H1 (cell line): ENCODE measurements around the gene PDE9A. TPM values are rescaled to one million over a fixed set of nuclear protein-coding genes. Genes with fewer than 3 reads are reported as not detected.

Experiments
- CTCF ChIA-PET: fragments of 300-600 bp; sonication (Branson Sonifier 250); formaldehyde crosslinking; loops from one replicate; lab custom pipeline; 2021; ENCODE audit not compliant: partially characterized antibody; lab: Charles Lee
- POLR2A ChIA-PET: fragments of 300-600 bp; sonication (Branson Sonifier 250); formaldehyde crosslinking; loops from one replicate; lab custom pipeline; 2021; ENCODE audit warnings: inconsistent platforms; ENCODE audit not compliant: partially characterized antibody; lab: Charles Lee
- DNase-seq, 2 experiments: peaks; one replicate each; pipeline versions ENCODE4 v3.0.0 to v3.0.0-alpha.2; 2010 to 2022; ENCODE audit warnings: low spot score in 2 of 2, low read depth in 1 of 2, mixed read lengths in 1 of 2
- FAIRE-seq: peaks from 2 replicates; lab custom pipeline; 2011; peaks lifted over from hg19 to GRCh38; lab: Jason Lieb, UNC
- H2AFZ ChIP-seq: 2 replicates; pipeline ENCODE4 v1.8.1; 2012; ENCODE audit warnings: low read length, inconsistent platforms
- H2AK5ac ChIP-seq: 2 replicates; pipeline ENCODE4 v1.6.1; 2013; ENCODE audit warnings: low read depth, low read length
- H2BK120ac ChIP-seq: replicated peaks from 2 replicates; pipeline ENCODE3; 2013; ENCODE audit warnings: low read depth, low read length, inconsistent platforms
- H2BK12ac ChIP-seq: 2 replicates; pipeline ENCODE4 v1.6.1; 2013; ENCODE audit warnings: low read depth, low read length
- H2BK15ac ChIP-seq: 2 replicates; pipeline ENCODE4 v1.6.1; 2013; ENCODE audit warnings: low read length
- H2BK20ac ChIP-seq: 2 replicates; pipeline ENCODE4 v1.6.1; 2013; ENCODE audit warnings: low read length
- H2BK5ac ChIP-seq: 2 replicates; pipeline ENCODE4 v1.6.1; 2013; ENCODE audit warnings: low read depth, low read length
- H3K14ac ChIP-seq: 2 replicates; pipeline ENCODE4 v1.6.1; 2013; ENCODE audit warnings: inconsistent platforms; ENCODE audit not compliant: insufficient read length
- H3K18ac ChIP-seq: 2 replicates; pipeline ENCODE4 v1.6.1; 2013; ENCODE audit warnings: low read length; ENCODE audit errors: extremely low read depth
- H3K23ac ChIP-seq: 2 replicates; pipeline ENCODE4 v1.6.1; 2013; ENCODE audit warnings: inconsistent platforms; ENCODE audit not compliant: insufficient read length
- H3K23me2 ChIP-seq: 2 replicates; pipeline ENCODE4 v1.6.1; 2013; ENCODE audit warnings: low read depth, low read length
- H3K27ac ChIP-seq: 2 replicates; pipeline ENCODE4 v1.6.1; 2011; ENCODE audit warnings: low read depth, low read length, inconsistent platforms
- H3K27me3 ChIP-seq, 4 experiments: replicated peaks in 1 of 4; 1 replicate in 1 of 4; 2 replicates in 3 of 4; pipeline versions ENCODE4 v1.6.1 to v1.8.1; 2011 to 2013; ENCODE audit warnings: low read length in 3 of 4, mild to moderate bottlenecking in 3 of 4, inconsistent platforms in 2 of 4, mixed read lengths in 2 of 4, moderate library complexity in 1 of 4; ENCODE audit not compliant: control insufficient read depth in 3 of 4, insufficient read depth in 3 of 4; ENCODE audit errors: extremely low read depth in 1 of 4
- H3K36me3 ChIP-seq, 4 experiments: 2 replicates each; pipeline versions ENCODE4 v1.6.1 to v1.8.1; 2011 to 2013; ENCODE audit warnings: mild to moderate bottlenecking in 4 of 4, low read length in 3 of 4, moderate library complexity in 2 of 4, control low read depth in 1 of 4, inconsistent platforms in 1 of 4; ENCODE audit not compliant: insufficient read depth in 4 of 4, control insufficient read depth in 2 of 4
- H3K4ac ChIP-seq: replicated peaks from 2 replicates; pipeline ENCODE3; 2013; ENCODE audit warnings: low read length, low read depth, mixed read lengths, inconsistent platforms; ENCODE audit not compliant: insufficient read length
- H3K4me1 ChIP-seq, 4 experiments: replicated peaks in 1 of 4; 1 replicate in 1 of 4; 2 replicates in 3 of 4; pipeline versions ENCODE4 v1.6.1 to v1.8.1; 2011 to 2013; ENCODE audit warnings: low read length in 3 of 4, inconsistent platforms in 2 of 4, mixed read lengths in 1 of 4; ENCODE audit not compliant: insufficient read depth in 4 of 4, control insufficient read depth in 3 of 4
- H3K4me2 ChIP-seq, 2 experiments: 2 replicates each; pipeline versions ENCODE4 v1.6.1 to v1.8.1; 2011 to 2013; ENCODE audit warnings: low read depth in 2 of 2, low read length in 2 of 2, control low read depth in 1 of 2, inconsistent platforms in 1 of 2, mild to moderate bottlenecking in 1 of 2; ENCODE audit not compliant: insufficient read depth in 1 of 2
- H3K4me3 ChIP-seq, 4 experiments: fragments of 200-600, 300-600 bp in 1 of 4; sonication (generic), shearing (Covaris generic), sonication (Bioruptor Twin) in 1 of 4; 2 replicates each; pipeline versions ENCODE4 v1.5.1 to v1.8.1; 2011 to 2016; ENCODE audit warnings: low read length in 4 of 4, low read depth in 3 of 4, control low read depth in 2 of 4, inconsistent platforms in 2 of 4, mild to moderate bottlenecking in 2 of 4, mixed read lengths in 1 of 4, moderate library complexity in 1 of 4; ENCODE audit not compliant: insufficient read depth in 2 of 4; ENCODE audit errors: extremely low read depth in 1 of 4
- H3K56ac ChIP-seq: replicated peaks from 2 replicates; pipeline ENCODE3; 2013; ENCODE audit warnings: low read depth, mild to moderate bottlenecking, mixed read lengths, low read length, inconsistent platforms; ENCODE audit not compliant: insufficient read length
- H3K79me1 ChIP-seq: 2 replicates; pipeline ENCODE4 v1.6.1; 2013; ENCODE audit warnings: low read depth, low read length, control low read depth
- H3K79me2 ChIP-seq, 2 experiments: 2 replicates each; pipeline versions ENCODE4 v1.6.1 to v1.8.1; 2012 to 2013; ENCODE audit warnings: low read length in 2 of 2, mild to moderate bottlenecking in 2 of 2, inconsistent platforms in 1 of 2; ENCODE audit not compliant: insufficient read depth in 2 of 2, control insufficient read depth in 1 of 2
- H3K9ac ChIP-seq, 4 experiments: replicated peaks in 1 of 4; 1 replicate in 1 of 4; 2 replicates in 3 of 4; pipeline versions ENCODE4 v1.6.1 to v1.8.1; 2011 to 2013; ENCODE audit warnings: low read depth in 3 of 4, low read length in 3 of 4, control low read depth in 2 of 4, mild to moderate bottlenecking in 2 of 4, moderate library complexity in 2 of 4, inconsistent platforms in 1 of 4; ENCODE audit errors: extremely low read depth in 1 of 4
- H3K9me3 ChIP-seq, 2 experiments: 2 replicates each; pipeline versions ENCODE4 v1.6.1 to v1.8.1; 2012 to 2013; ENCODE audit warnings: mild to moderate bottlenecking in 2 of 2, moderate library complexity in 2 of 2, control low read depth in 1 of 2, inconsistent platforms in 1 of 2, low read depth in 1 of 2, low read length in 1 of 2, mixed read lengths in 1 of 2; ENCODE audit not compliant: insufficient read depth in 2 of 2
- H4K20me1 ChIP-seq, 2 experiments: replicated peaks in 1 of 2; 2 replicates each; pipeline versions ENCODE3 to v1.8.1; 2011 to 2013; ENCODE audit warnings: inconsistent platforms in 2 of 2, low read length in 2 of 2, mild to moderate bottlenecking in 1 of 2; ENCODE audit not compliant: insufficient read depth in 2 of 2, control insufficient read depth in 1 of 2
- H4K5ac ChIP-seq: 2 replicates; pipeline ENCODE4 v1.6.1; 2013; ENCODE audit warnings: low read length, low read depth, mixed read lengths, inconsistent platforms; ENCODE audit not compliant: insufficient read length
- H4K8ac ChIP-seq: 2 replicates; pipeline ENCODE4 v1.8.0; 2013; ENCODE audit warnings: mild to moderate bottlenecking, moderate library complexity, low read length, inconsistent platforms; ENCODE audit not compliant: insufficient read depth; ENCODE audit errors: extremely low read depth
- H4K91ac ChIP-seq: replicated peaks from 2 replicates; pipeline ENCODE3; 2013; ENCODE audit warnings: low read length, mixed read lengths, inconsistent platforms; ENCODE audit not compliant: insufficient read length
- CREB1 ChIP-seq: IDR thresholded peaks from 2 replicates; pipeline ENCODE4 v1.6.1; 2012; ENCODE audit warnings: inconsistent platforms
- RAD21 ChIP-seq, 2 experiments: IDR thresholded peaks in 1 of 2; conservative IDR thresholded peaks in 1 of 2; 2 replicates each; pipeline ENCODE4 v1.6.1; 2011; ENCODE audit warnings: low read depth in 2 of 2, low read length in 2 of 2, improper control_type of control experiment in 1 of 2, inconsistent platforms in 1 of 2, mild to moderate bottlenecking in 1 of 2, moderate library complexity in 1 of 2
- SUZ12 ChIP-seq: fragments of 200-600 bp; sonication (generic); IDR thresholded peaks from 2 replicates; pipeline ENCODE4 v1.6.1; 2012; ENCODE audit warnings: mild to moderate bottlenecking, inconsistent platforms, low read length, moderate library complexity, mixed read lengths
- WGBS, 2 experiments: shearing (Covaris generic) in 1 of 2; methylation state at CpG; one replicate each; pipeline versions ENCODE4 v1.1.6 to v1.1.7; 2013 to 2015; ENCODE audit warnings: low lambda C conversion rate in 2 of 2, mixed read lengths in 2 of 2, inconsistent platforms in 1 of 2, low coverage in 1 of 2, missing lambda C conversion rate in 1 of 2; ENCODE audit not compliant: insufficient replicate concordance in 2 of 2, insufficient coverage in 1 of 2, insufficient read length in 1 of 2; ENCODE audit errors: extremely low coverage in 1 of 2, missing lambda C conversion rate in 1 of 2; 5-methylcytosine and 5-hydroxymethylcytosine counted together
- polyA plus RNA-seq, 7 experiments: library from polyadenylated mRNA; depleted of rRNA in 3 of 7; stranded (reverse) in 5 of 7; unstranded in 2 of 7; fragments of >200 nt in 5 of 7; fragments of 200-250 nt in 2 of 7; gene quantifications; 1 replicate in 5 of 7; 2 replicates in 1 of 7; 4 replicates in 1 of 7; pipeline versions ENCODE4 v1.2.1 to v1.2.3, GENCODE V29; 2011 to 2013; ENCODE audit warnings: missing spikeins in 2 of 7, mixed read lengths in 2 of 7
- total RNA-seq: library from RNA; stranded (reverse); fragmentation: NEBNext Ultra II Directional; extraction: Animal tissue kit (Norgen Biotek cat#: 25700); gene quantifications from 2 replicates; pipeline ENCODE4 v1.2.1, GENCODE V29; 2021

The PDE9A gene
- total and polyA plus RNA-seq, 2 of the 8 experiments (the other 6 are each of a cell fraction or from before 2014, with no cell fraction given) = 39.2 to 45.9 TPM

GRCh38 chr21:42751866-42752265, 98.4 kb downstream of the PDE9A start:
- no peak overlapping the region for H2BK20ac ChIP-seq
- FAIRE-seq (no peak), DNase-seq (no peak)
- H2BK15ac ChIP-seq = no peak overlapping the region
- no peak overlapping the region for H3K4me2 ChIP-seq
- H3K4me1 ChIP-seq = peaks cover 0 to 4% (median 0%) of the 10 kb centered on the region in 4 experiments; a peak in 3 of 7 replicates
- H3K27ac ChIP-seq = no peak overlapping the region
- H3K23ac ChIP-seq = no peak overlapping the region
- H3K56ac ChIP-seq = no peak overlapping the region
- no peak overlapping the region for H3K14ac ChIP-seq
- no peak overlapping the region for H2BK120ac ChIP-seq
- WGBS, 2 experiments = 95% methylated on average over 7 of the region's 9 CpGs; no CpG with 5 or more reads in 1 of the 2 experiments
- no peak for TF ChIP-seq CREB1
- no peak for TF ChIP-seq RAD21 (IDR thresholded peaks at IDR 0.05 in 1 of 2, conservative IDR thresholded peaks at IDR 0.05 in 1 of 2; ENCODE audit: low read depth in 2 of 2, low read length in 2 of 2)
- no peak for TF ChIP-seq SUZ12
- H4K8ac ChIP-seq = no peak overlapping the region
- H3K4ac ChIP-seq = no peak overlapping the region
- H3K79me2 ChIP-seq = no peaks in the 10 kb centered on the region
- H3K9ac ChIP-seq = no peak overlapping the region
- H3K23me2 ChIP-seq = no peaks in the 10 kb centered on the region
- H4K91ac ChIP-seq = no peak overlapping the region
- H2BK5ac ChIP-seq = no peak overlapping the region
- H3K79me1 ChIP-seq = no peaks in the 10 kb centered on the region
- CTCF ChIA-PET = no interaction called here
- no peak overlapping the region for H3K4me3 ChIP-seq
- no peak overlapping the region for H2AFZ ChIP-seq
- POLR2A ChIA-PET = interaction anchor here (1.3 kb wide), 1 partner anchor 9 kb away, joined by 3 read pairs; no protein-coding TSS in a partner anchor
- H3K18ac ChIP-seq = no peak overlapping the region
- no peak overlapping the region for H4K5ac ChIP-seq
- no peak overlapping the region for H2BK12ac ChIP-seq
- peaks cover 0 to 11% (median 2%) of the 10 kb centered on the region in 4 experiments; a peak in 3 of 8 replicates for H3K36me3 ChIP-seq
- no peaks in the 10 kb centered on the region for H3K27me3 ChIP-seq
- no peak overlapping the region for H2AK5ac ChIP-seq
- H3K9me3 ChIP-seq = no peaks in the 10 kb centered on the region
- H4K20me1 ChIP-seq = peaks cover 0 to 1% of the 10 kb centered on the region in 2 experiments
